Stimulated activated CD4-positive, alpha-beta T cell treated with anti-CD3 and anti-CD28 coated beads, TNF-alpha, amount 100 ng/mL, for 4 hours (primary cell): ENCODE results near the gene RTF2.

Source experiments
- DNase-seq, 3 experiments: peaks; one replicate each; pipeline ENCODE4 v3.0.0-alpha.2; 2020; ENCODE audit warnings: low read depth in 3 of 3

Gene RTF2

GRCh38 chr20:56468316-56469076 is at the start of gene RTF2:
Gene RTF2 (plus strand): TSS chr20:56468627. CDS start chr20:56468698, 71 bp downstream.
- peak; percentile 93 to 95 (median 94) for DNase-seq

DNA sequence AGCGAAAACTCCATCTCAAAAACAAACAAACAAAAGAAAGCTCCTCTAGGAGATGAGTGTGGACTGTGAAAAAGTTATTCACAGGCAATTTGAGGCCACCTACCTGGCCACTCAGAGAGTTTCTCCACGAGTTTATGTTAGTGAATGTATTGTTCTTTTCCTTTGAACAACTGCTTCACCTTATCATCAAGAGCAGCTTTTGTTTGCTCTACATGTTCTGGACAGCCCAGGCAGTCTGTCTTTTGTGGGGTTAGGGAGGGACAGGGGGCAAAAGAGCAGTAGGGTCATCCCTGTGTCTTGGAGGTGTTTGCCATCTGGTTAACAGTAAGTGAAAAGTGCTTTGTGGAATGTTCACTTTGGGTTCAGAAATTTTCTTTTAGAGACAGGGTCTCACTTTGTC is 48.4 kb upstream of the RTF2 start:
- no peak for DNase-seq

DNA sequence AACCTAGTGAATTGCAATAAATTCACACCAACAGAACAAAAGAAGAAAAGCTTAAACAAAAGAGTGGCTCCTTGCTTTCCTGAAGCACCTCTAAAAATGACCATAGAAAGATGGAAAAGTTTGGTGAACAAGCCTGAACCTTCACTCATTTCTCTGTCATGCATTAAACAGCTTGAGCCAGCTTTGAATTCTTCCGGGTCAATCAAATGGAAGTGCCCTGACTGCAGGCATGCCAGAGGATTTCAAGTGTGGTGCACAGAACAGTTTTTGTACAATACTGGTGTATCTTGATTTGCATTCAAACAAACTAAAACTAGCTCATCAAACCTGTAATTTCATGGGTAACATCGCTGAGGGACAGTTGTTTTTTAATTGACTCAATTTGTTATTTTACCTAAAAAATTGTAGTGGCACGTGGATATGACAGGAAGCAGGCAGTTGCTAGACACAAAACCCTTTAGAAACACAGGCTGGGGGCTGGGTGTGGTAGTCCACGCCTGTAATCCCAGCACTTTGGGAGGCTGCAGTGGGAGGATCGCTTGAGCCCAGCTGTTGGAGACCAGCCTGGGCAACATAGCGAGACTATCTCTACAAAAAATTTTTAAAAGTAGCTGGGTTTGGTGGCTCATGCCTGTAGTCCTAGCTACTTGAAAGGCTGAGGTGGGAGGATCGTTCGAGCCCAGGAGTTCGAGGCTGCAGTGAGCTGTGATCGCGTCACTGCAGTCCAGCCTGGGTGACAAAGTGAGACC is 47.3 kb upstream of the RTF2 start:
- DNase-seq = no peak

DNA sequence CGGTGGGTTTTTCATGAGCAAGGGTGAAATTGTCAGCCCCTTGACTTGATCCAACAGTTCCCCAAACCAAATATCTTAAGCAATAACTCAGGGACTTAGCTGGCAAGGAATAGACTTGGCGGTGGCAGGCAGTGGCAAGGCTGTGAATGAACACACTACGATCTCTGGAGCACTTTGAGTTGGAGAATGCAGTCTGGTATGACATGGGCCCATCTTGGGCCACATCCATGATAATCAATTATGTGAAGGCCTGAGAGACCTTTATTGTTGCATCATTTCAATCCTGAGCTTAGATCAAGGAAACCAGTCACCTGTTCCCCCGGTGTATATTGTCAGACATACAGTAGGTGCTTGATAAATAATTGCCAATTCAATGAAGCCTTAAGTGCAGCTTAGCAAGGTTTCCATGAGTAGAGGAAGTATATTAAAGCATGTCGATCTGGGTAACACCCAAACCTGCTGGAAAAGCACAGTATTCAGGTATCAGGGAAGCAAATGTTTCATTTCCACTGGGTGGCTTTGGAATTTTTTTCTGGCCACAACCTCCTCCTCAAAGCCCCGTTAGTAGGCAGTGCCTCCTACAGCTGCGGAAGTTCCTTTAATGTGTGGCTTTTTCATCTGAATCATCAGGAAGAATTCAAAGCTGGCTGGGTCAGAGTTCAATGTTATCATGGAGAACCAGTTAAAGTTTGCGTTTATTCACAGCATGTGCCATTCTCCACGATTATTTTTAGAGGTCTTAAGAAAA is 46.2 kb upstream of the RTF2 start:
- DNase-seq = no peak

DNA sequence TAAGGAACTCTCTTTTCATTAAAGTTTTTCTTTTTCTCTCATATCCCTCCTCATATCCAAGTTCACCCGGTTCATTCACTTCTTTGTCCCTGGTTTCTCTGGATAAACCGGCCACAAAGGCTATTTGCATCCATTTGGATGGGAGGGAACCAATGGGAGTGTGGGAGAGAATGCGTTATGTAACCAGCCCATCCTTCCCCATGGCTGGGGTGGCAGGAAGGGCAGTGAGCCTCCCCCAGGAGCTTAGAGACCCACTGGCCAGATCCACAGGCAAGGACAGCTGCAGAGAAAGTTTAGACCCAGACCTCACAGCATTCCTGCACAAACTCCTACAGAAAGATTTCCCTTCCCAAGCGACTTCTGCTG is 45.6 kb upstream of the RTF2 start:
- DNase-seq = no peak

DNA sequence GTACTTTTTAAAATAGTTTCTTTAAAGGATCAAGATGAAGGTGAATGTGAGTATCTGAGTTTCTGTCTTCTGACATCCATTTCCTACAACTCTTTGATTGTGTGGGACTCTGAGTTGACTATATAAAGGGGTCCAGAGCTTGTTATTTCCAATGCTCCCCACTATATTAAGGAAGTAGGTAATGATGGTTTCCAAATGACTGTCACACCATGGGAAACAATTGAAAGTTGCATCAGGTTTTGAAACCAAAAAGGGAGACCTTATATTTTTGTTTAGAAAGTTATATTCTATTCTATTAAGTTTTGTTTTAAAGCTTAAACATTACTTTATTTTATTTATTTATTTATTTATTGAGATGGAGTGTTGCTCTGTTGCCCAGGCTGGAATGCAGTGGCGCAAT is 45.2 kb upstream of the RTF2 start:
- no peak for DNase-seq

GRCh38 chr20:56423886-56424285 is 44.5 kb upstream of the RTF2 start:
- DNase-seq = no peak

- no peak for DNase-seq
Measured at GRCh38 chr20:56424931-56425330, 43.5 kb upstream of the RTF2 start.

- no peak for DNase-seq
Measured at GRCh38 chr20:56426026-56426425, 42.4 kb upstream of the RTF2 start.

DNA sequence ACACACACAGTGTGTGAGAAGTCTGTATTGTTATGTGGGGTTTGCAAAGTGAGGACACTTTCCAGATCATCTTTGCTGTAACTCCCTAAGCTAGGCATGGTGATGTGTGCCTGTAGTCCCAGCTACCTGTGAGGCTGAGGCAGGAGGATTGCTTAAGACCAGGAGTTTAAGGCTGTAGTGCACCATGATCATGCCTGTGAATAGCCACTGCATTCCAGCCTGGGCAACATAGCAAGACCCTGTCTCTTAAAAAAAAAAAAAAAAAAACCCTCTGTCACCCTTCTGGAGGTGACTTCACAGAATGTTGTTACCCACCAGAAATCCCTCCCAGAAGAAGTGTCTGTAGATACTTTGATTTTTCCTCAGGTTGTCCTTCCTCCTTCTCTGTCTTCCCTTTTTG is 41.5 kb upstream of the RTF2 start:
- no peak for DNase-seq

- no peak for DNase-seq
Measured at GRCh38 chr20:56427797-56428196, 40.6 kb upstream of the RTF2 start.

DNA sequence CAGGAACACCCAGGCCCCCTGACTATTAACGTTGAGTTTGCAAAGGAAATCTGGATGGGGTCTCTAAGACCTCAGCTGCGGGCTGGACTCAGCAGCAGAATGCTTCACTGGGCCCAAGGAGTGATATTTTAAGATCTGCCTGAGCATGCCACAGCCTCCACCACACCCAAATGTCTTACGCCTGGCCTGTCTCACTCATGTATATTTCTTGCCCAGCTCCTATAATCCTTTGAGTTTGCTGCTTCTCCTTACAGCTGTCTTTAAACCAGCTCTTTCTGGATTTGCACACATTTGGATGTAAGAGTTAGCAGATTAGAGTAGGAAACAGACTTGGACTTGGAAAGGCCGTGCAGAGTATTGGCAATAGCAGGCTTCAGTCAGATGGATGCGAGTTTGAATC is 40.0 kb upstream of the RTF2 start:
- DNase-seq = no peak

DNA sequence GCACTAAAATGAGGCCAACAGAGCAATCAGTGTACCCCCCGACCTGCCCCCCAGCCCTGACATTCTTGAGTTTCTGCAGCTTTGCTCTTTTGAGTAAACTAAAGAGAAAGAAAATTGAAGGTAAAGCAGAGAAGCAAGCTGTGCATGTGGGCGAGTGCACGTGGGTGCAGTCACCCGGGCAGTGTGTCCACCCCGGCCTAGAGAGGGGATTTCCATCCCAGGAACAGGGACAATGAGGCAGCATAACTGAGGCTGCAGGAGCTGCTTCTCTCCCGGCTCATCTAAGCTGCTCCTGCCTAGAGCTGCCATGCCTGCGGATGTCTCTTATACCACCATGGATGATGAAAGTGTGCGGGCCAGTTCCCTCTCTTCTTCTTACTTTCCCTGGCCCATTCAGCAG is 39.5 kb upstream of the RTF2 start:
- no peak for DNase-seq

DNA sequence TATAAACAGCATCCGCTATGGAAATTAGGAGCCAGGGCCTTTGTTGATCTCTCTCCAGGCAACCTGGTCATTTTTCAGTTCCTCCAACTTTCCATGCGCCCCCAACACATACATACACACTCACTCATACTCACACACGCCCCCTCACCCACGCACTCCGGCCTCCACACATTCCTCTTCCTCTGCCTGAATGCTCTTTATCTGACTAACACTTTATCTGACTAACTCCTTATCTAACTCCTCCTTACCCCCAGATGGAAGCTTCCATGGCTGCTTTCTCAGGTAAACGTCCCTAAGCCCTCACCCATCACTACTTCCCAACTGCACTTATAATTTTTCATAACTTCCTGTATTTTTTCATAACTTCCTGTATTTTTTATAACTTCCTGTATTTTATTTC is 38.9 kb upstream of the RTF2 start:
- peak in 2 of 3 experiments; percentile 46 to 51 for DNase-seq

GRCh38 chr20:56429941-56430340 is 38.5 kb upstream of the RTF2 start:
- DNase-seq = no peak

DNA sequence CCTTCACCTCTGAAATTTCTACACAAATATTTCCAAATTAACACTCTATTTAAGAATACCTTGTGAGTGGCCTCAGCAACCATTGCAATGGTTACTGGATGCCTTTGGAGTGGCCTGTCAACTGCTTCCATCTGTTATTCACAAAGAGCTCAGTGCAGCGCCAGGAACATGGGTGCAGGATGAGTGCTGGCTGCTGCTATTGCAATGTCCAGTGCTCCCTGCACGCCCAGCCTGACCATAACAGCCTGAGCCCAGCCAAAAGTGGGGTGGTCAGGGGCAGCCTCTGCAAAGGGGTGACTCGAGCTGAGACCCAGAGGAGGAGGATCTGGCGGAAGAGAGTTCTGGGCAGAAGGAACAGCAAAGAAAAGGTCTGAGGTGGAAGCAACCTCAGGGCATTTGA is 38.0 kb upstream of the RTF2 start:
- no peak for DNase-seq

GRCh38 chr20:56430957-56431356 is 37.5 kb upstream of the RTF2 start:
- no peak for DNase-seq

- DNase-seq = no peak
Measured at GRCh38 chr20:56431471-56431870, 37.0 kb upstream of the RTF2 start.

DNA sequence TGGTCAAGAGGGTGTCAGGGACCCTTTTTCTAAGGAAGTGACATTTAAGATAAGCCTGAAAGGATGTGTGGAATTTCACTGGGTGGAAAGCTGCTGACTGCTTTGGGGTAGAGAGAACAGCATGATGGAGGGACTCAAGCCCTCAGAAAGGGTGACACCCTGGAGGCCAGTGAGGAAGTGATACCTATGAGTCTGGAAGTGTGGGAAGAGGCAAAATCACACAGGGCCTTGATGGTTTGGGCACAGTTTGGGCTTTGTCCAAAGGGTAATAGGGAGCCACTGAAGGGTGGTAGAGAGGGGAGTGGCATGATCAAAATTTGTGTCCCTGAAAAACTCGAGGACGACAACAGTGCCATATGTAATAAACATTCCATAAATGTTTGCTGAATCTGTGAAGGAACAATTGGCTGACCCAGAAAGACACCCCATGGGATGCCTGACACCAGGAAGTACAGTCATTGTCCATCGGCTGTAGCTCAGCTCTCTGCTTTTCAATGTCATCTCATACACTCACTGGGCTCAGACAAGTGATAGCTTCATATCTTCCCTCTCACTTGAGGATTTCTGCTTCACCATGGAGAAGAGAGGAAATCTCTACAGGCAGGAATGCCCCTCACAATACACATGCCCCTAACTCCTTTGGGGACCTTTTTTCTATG is 35.1 kb upstream of the RTF2 start:
- no peak for DNase-seq

DNA sequence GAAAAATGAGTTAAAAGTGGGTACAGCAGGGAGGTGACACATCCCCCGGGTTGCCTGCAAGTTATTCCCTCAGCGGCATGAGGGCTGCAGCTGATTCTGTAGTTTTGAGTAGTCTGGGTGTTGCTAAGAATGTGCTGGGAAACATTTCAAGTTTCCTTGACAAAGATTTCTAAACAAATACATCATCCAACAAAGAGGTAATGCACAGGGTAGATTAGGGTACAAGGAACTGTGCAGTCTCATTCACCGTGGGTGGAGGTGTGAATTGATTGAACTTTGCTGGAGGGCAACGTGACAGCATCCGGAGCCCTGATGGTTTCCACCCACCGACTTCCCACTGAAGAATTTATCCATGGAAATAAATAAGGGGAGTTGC is 34.6 kb upstream of the RTF2 start:
- no peak for DNase-seq

DNA sequence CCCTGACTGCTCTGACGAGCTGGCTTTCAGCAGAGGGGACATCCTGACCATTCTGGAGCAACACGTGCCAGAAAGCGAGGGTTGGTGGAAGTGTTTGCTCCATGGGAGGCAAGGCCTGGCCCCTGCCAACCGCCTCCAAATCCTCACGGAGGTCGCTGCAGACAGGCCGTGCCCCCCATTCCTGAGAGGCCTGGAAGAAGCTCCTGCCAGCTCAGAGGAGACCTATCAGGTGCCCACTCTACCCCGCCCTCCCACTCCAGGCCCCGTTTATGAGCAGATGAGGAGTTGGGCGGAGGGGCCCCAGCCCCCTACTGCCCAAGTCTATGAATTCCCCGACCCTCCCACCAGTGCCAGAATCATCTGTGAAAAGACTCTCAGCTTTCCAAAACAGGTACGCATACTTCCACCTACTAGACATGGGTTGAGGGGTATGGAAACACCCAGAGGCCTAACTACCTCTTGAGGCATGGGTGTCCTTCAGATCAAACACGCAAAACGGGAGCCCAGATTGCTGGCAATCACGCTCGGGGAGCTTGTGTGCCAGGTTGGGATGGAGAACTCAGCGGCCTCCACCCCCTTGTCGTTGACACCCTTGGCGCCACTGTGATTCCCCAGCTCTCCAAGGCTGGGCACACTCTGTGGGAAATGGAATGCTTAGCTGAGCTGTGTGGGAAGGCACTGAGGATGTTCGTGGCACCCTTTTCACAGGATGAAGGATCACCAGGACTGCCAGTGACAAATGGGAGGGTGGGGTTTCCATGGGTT is 31.0 kb upstream of the RTF2 start:
- no peak for DNase-seq

GRCh38 chr20:56438284-56438683 is 30.1 kb upstream of the RTF2 start:
- no peak for DNase-seq
